Testis (tissue), 2 donors: ENCODE data around the gene HINT2.

Source experiments
- POLR2A ChIP-seq: fragments of 450-650 bp; IDR thresholded peaks from one replicate; pipeline ENCODE4 v1.6.1; 2017; ENCODE audit warnings: antibody characterized with exemption, mild to moderate bottlenecking, moderate library complexity
- TF ChIP-seq, protein P1 (sequence below), 3 experiments: fragments of 450-650 bp in 2 of 3; fragments of 200-600 bp in 1 of 3; sonication (generic) in 1 of 3; IDR thresholded peaks; one replicate each; pipeline ENCODE4 v1.5.1; 2016 to 2019; ENCODE audit warnings: antibody characterized with exemption in 3 of 3, mild to moderate bottlenecking in 2 of 3, moderate library complexity in 1 of 3

GRCh38 chr9:35836595-35836994, 21.8 kb upstream of the HINT2 start:
- TF ChIP-seq, protein P1, sequence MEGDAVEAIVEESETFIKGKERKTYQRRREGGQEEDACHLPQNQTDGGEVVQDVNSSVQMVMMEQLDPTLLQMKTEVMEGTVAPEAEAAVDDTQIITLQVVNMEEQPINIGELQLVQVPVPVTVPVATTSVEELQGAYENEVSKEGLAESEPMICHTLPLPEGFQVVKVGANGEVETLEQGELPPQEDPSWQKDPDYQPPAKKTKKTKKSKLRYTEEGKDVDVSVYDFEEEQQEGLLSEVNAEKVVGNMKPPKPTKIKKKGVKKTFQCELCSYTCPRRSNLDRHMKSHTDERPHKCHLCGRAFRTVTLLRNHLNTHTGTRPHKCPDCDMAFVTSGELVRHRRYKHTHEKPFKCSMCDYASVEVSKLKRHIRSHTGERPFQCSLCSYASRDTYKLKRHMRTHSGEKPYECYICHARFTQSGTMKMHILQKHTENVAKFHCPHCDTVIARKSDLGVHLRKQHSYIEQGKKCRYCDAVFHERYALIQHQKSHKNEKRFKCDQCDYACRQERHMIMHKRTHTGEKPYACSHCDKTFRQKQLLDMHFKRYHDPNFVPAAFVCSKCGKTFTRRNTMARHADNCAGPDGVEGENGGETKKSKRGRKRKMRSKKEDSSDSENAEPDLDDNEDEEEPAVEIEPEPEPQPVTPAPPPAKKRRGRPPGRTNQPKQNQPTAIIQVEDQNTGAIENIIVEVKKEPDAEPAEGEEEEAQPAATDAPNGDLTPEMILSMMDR (IDR thresholded peaks at IDR 0.05): no peak
- TF ChIP-seq POLR2A: no peak
